GM12801 (cell line): ENCODE results near the gene LTBP3.

ENCODE experiments used
- CTCF ChIP-seq: IDR thresholded peaks from one replicate; pipeline ENCODE4 v1.5.1; 2011; ENCODE audit warnings: control low read depth; ENCODE audit not compliant: insufficient read length; ENCODE audit errors: extremely low read depth

The LTBP3 gene

GRCh38 chr11:65546217-65546958 is 11.8 kb downstream of the LTBP3 start:
- no peak for TF ChIP-seq CTCF

GRCh38 chr11:65545853-65546216 is 12.3 kb downstream of the LTBP3 start:
- no peak for TF ChIP-seq CTCF

- no peak for TF ChIP-seq CTCF
Measured at GRCh38 chr11:65542738-65543390, 15.3 kb downstream of the LTBP3 start.

- TF ChIP-seq CTCF = no peak
Measured at GRCh38 chr11:65541093-65541982, 16.8 kb downstream of the LTBP3 start.

GRCh38 chr11:65540290-65541092 is 17.7 kb downstream of the LTBP3 start:
- no peak for TF ChIP-seq CTCF

- TF ChIP-seq CTCF = no peak
Measured at GRCh38 chr11:65539744-65540289, 18.3 kb downstream of the LTBP3 start.
